Adrenal gland (tissue), 5 donors: Measurements from ENCODE around the gene TMEM192.

Source experiments
- CTCF ChIP-seq, 6 experiments: fragments of 450-650 bp in 4 of 6; fragments of 200-600 bp in 2 of 6; sonication (generic) in 1 of 6; IDR thresholded peaks; 1 replicate in 5 of 6; 2 replicates in 1 of 6; pipeline versions ENCODE4 v1.5.1 to v1.8.0; 2016 to 2021; ENCODE audit warnings: antibody characterized with exemption in 6 of 6, mild to moderate bottlenecking in 2 of 6, moderate library complexity in 1 of 6
- POLR2A ChIP-seq, 2 donors: fragments of 450-650 bp; IDR thresholded peaks; one replicate each; pipeline ENCODE4 v1.6.1; 2017; ENCODE audit warnings: antibody characterized with exemption in 2 of 2, mild to moderate bottlenecking in 2 of 2, moderate library complexity in 1 of 2
- donor health status: DM: no; HTN: no; CAD: no.

GRCh38 chr4:165052627-165053026, 60.0 kb downstream of the TMEM192 start:
- TF ChIP-seq POLR2A (IDR thresholded peaks at IDR 0.05) (no peak), CTCF (IDR thresholded peaks at IDR 0.05) (no peak)
